GOT3 (cell line): Measurements from ENCODE around the gene WDR70.
"Not testable (repeated sequence)": the region's sequence is repeated elsewhere in the genome, so short reads cannot be mapped to it uniquely, and the experiment has no call there.

Source experiments
- DNase-seq: peaks from one replicate; lab custom pipeline; 2025; ENCODE audit warnings: mixed read lengths; lab: John Stamatoyannopoulos, UW

The WDR70 gene

DNA sequence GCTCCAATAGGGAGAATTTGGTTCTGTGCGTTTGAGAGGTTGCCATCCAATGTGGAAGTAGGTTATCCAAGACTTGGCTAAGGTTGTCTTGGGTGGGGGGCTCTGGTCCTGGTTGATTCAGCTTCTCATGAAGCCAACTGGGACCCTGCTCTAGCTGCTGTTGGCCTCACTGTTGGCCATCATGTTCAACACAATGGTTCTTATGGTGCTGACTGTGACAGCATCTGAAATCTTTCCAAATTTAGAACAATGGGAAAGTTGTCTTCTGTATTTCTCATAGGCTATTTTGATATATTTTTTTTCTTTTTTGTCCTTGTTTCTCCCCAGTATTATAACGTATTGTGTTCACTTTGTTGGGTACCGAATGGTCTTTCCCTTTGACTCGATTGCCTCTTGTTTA lies 388.8 kb downstream of the WDR70 start:
- no peak for DNase-seq

DNA sequence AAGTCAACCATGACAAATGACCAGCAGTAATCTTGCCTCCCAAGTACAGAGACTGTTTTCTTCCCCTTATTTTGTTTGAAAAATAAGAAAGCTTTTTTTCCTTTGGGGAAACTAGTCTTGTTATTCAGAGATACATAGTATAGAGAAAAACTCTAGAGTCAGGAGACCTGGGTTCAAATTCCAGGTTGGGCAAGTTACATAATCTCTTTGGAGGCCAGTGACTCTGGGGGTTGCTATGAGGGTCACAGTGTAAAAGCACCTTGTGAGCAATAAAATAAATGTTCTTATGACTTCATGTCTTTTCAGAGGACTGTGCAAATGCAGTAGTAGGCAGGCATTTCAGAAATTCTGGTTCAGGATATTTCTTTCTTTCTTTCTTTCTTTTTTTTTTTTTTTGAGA lies 389.3 kb downstream of the WDR70 start:
- no peak for DNase-seq

DNA sequence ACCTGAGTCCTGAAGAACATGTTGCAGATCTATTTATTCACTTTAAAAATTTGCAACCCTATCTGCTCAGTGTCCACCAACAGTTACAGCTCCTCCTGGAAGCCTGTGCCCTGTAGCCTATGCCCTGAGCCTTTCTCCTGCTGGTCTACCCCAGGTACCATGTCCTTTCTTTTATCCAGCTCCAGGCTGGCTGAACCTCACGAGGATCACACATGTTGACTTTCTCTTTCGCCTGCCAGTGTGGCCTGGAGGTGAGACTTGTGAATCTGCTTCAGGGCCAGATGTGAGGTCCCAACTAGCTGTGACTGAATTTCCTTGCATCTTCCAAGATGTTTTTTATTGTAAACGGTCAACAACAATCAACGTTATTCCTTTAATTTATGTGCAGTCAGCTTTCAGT lies 390.0 kb downstream of the WDR70 start:
- DNase-seq, result no peak

DNA sequence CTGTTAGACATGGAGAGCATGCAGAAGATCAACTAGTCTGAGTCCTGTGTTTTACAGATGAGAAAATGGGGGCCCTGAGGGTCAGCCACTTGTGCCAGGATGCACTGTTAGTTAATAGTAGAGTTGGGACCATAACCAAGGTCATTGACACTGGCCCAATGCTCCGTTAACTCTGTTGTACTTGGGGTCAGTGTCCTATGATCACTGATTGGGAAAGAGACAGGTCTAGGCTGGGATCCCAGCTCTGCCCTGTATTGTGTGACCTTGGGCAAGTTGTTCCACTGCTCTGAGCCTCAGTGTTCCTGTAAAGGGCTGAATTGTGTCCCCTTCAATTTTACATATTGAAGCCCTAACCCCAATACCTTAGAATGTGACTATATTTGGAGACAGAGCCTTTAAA lies 390.7 kb downstream of the WDR70 start:
- DNase-seq, result no peak

DNA sequence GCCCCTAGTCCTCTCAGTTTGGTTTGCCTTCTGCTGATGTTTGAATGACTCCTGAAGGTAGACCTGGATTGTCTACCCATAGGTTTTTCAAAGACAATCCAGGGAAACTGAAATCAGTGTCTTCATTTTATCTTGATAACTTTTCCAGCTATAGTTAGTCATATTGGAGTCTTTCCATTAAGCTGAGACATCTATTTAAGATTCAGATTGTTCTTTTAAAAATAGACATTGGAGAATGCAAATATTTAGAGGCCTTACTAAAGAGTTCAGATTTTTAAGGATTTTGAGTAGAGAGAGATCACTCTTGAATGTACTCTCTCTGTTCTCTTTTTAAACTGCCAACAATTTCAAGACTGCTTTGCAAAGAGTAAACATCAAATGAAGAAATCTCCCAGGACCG lies 391.7 kb downstream of the WDR70 start:
- DNase-seq, result no peak

DNA sequence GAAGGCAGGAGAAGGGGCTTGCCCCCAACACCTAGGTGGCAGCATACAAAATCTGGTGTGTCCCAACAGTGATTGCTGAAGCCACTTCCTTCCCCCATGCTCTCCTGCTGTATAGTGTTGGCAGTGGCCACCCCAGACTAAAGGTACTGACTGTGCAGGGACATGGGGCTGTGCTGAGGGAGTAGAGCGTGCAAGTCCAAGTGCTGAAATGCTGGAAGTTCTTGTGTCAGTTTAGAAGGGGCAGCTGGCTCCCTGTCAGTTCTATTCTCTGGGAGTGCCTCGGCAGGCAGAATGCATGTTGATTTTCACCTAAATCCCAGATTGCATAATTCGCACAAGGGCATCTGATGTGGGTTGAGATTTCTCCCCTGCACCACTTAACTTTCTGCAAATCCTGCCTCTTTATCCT lies 392.1 kb downstream of the WDR70 start:
- no peak for DNase-seq

DNA sequence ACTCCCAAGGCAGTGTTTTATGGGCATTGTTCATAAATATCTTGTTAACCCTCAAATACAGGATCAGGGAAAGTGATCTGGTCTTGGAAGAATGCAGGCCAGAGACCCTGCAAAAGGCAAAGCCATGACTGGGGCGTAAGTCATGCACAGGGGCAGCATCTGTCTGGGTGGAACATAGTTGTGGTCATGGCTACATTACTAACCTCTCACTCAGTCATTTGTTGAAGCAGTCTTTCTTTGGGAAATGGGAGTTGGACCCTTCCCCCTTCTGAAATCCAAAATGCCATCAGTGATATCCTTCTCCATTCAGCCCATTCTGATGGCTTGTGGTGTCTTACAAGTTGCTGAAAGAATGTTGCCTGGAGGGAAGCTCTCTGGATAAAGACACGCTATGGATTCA lies 392.6 kb downstream of the WDR70 start:
- no peak for DNase-seq

DNA sequence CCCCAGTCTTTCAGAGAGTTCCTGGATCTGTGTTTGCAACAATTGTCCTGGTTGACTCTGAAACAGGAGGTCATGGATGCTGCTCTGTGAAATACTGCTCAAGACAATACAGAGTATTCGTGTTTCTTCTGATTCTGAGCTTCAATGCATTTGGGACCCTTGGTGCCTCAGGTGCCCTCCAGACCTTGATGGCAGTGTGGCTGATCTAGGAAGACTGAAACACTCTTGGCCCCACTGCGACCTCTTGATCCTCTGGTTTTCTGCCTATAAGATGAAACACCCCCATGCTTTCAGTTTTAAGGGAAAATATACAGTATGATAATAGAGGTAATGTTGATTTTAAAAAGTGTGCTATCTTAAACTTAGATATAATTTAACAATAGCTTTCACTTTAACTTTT lies 393.1 kb downstream of the WDR70 start:
- no peak for DNase-seq

DNA sequence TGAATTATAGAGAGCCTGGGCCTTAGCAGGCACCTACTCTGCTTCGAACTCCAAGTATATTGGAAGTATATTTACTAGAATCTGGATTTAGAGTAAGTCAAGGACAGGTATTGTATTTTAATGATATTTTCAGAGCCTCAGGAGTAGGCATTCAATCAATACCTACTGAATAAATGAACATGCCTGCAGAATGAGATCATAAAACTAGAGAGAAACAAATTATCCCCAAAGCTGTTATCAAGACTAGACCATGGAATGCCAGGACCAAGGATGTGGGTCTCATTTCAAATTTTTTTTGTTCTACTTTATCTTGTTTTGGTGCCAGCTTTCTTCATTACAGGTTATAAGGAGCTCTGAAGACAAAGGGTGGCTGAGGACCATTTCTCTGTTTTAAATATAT lies 394.7 kb downstream of the WDR70 start:
- no peak for DNase-seq

DNA sequence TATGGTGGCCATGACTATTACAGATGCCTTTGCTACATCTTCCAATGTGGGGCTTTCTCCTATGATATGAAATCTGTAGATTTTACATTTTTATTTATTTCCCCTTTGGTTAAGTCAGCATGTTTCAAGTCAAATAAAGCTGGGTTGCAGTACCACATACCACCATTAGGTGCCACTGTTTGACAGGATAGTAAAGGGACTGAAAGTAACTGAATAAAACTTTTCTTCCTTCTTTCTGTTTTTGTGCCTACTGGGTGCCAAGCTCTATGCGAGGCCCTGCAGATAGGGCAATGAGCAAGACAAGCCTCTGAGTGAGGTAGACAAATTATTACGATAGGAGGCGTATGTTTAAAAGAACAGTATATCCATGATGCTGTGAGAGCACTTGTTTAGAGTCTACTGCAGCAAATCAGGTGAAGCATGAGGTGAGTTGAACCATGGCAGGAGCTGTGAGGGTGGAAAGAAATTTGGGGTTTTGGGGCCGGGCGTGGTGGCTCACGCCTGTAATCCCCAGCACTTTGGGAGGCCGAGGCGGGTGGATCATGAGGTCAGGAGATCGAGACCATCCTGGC lies 395.9 kb downstream of the WDR70 start:
- no peak for DNase-seq

DNA sequence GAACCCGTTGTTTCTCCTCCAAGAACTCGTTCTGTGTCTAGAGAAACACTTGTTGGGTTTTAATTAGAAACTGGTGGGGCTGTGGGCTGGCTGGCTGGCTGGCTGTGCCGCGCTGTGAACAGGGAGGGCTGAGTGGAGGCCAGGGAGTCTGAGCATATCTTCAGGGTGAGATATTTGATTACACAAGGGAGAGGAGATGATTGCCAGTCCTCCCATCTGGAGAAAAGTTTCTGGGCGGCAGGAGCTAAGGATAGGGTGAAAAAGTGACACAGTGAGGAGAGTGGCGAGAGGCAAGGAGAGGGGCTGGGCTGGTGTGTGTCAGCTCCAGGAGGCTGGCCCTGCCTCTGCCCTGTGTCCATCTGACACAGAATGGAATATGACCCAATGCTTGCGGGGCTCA lies 397.7 kb downstream of the WDR70 start:
- DNase-seq, result no peak

DNA sequence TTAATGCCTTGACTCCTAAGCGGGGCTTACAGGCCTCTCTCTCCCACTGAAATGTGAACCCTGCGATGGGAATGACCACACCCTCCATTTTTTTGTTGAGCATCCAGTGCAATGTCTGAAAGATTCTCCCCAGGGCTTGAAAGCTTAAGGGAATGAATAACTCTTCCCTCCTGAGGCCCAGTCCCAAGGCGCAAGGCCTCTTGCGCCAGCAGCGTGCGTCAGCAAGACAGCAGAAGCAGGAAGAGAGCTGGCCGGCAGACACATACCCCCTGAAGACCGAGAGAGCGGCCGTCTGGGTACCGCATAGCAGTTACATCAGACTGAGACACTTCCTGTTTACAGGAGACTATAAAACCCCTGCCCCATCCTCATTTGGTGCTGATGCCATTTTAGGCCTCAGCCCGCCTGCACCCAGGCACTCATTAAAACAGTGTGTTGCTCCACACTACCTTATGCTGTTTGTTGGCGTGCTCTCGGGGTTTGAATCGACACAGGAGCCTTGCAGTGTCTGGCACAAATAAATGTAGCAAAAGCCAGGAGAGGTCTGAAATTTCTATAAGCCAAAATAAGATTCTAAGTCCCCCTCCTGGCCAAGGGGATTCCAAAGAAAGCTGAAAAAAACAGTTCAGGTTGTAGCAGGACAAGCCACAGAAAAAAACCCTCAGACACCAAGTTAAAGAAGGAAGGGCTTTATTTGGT lies 398.5 kb downstream of the WDR70 start:
- no peak for DNase-seq

DNA sequence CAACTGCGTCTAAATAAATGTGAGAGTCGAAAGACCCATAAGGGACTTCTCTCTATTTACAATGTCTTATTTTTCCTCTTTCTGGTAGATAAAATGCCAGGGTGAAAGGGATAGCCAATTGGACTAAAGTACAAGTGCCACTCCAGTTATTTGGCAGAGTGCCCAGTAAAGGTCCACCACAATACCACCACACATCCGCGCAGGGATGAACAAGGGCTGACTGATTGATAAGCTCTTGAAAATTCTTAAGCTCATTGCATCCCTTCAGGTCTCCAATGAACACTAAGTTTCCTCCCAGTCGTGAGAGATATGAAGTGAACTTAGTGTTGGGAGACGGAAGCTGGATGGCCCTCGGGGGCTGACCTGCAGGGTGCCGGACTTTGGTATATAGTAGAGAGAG lies 402.3 kb downstream of the WDR70 start:
- DNase-seq, result not testable (repeated sequence)

DNA sequence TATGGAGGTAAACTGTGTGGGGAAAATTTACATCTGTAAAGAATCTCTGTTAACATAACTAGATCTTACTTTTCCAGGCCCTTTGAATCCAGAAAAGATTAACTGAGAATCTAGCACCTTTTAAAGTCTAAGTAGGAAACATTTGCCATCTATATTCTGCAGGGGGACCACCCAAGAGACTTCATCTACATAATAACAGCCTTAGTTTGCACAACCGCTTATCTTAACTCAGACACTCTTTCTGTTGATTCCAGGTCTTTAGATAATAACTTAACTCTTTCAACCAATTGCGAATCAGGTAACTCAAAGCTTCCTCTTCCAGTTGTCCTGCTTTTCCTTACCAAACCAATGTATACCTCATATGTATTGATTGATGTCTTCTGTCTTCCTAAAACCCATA lies 407.3 kb downstream of the WDR70 start:
- no peak for DNase-seq

DNA sequence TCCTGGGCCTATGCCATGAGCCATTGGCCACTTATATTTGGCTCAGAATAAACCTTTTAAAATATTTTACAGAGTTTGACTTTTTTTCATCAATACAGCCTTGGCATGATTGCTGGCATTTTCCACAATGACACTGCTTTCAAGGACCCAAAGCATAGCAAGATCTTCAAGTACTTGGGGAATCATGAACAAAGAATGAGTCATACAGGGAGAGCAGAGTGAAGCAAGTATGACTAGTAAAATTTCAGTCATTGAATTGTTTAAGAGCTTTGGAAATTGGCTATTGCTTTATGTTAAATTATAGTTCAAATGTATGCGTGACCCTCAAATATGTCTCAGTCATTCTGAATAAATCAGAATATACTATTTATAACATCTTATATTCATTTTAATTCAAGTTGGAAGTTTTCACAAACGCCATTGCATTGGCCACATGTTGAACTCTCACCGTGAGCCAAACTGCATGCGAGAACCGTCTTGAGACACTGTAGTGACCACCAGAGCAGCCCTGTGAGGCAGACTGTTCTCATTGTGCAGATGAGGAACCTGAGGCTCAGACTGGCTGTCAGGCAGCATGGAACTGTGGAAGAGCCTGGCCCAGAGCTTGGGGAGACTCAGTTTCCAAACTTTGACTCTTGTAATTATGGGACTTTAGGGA lies 407.9 kb downstream of the WDR70 start:
- no peak for DNase-seq

DNA sequence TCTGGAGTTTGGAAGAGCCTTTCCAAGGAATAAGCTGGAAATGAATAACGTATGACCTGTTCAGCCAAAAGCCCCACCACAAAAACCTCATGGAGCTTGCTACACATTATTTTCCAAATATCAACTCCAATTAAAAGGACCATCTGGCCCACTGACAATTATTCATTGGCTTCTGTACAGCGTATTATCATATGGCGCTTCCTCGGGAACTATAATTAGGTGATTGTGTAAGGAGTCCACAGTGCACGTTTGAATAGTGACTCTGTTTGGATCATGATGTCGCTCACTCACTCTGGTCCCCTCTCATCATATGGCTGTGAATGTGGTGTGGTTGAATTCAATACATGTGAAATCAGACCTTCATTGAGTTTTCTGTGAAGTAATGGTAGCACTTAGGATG lies 408.6 kb downstream of the WDR70 start:
- DNase-seq, result no peak

DNA sequence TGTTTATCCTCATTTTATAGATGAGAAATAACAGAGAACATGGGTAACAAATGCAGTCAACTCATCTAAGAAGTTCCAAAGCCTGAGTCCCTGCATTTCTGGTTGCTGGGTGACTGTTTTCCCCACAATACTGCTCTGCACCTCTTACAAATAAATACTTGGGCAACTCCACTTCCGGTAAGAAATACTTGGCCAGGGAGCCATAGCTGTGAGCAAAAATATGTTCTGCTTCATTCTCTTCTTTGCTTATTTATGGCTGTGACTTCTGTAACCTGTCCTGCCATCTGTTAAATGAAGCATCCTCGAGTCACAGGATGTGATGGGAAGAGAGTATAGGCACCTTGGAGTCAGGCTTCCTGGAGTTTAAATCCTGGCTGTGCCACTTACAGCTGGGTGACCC lies 410.9 kb downstream of the WDR70 start:
- DNase-seq, result no peak

DNA sequence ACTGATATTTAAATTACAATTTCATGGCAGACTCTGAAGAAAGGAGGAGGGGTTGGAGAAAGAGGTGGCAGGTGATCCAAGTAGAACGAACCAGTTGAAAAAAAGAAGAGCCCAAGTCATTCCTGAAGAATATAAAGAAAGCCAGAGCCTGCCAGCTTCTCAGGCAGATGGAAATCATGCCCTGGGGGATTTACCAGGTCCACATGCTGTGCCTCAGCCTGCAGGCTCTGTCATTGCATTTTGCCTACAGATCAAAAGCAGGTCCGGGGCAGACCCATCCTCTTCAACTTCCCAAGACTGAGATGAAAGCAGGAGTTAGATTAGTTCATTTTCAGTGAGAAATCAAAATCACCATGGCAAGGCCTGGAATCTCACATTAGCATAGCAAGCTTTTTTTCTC lies 412.2 kb downstream of the WDR70 start:
- DNase-seq, result no peak

DNA sequence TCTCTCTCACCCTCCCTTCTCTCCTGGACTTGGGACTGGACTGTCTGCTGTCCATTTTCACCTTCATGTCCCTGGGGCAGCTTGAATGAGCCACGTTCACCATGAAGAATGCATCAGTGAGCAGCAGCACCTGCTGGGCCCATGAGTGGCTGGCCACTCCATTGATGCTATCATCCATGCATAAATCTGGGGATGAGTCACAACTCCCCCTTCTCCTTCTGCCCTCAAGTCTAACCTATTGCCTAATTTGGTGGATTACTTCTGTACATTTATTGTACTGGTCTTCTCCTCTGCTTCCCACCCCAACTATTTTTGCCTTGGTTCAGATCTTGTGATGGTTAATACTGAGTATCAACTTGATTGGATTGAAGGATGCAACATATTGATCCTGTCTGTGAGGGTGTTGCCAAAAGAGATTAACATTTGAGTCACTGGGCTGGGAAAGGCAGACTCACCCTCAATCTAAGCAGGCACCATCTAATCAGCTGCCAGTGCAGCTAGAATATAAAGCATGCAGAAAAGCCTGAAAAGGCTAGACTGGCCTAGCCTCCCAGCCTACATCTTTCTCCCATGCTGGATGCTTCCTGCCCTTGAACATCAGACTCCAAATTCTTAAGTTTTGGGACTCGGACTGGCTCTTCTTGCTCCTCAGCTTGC lies 414.0 kb downstream of the WDR70 start:
- DNase-seq, result no peak

DNA sequence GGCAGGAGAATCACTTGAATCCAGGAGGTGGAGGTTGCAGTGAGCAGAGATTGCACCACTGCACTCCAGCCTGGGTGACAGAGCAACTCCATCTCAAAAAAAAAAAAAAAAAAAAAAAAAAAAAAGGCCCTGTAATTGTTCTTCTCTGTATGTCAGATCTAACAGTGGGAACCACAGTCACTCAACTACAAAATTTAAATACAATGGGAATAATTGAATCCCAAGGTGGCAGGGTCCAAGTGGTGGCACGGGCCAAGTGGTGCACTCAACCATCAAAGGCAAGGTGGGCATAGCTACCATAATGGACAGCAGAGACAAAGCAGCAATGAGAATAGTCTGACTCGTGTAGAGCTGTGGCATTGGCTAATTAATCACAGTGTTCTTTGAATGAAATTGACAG lies 416.2 kb downstream of the WDR70 start:
- DNase-seq, result not testable (repeated sequence)

DNA sequence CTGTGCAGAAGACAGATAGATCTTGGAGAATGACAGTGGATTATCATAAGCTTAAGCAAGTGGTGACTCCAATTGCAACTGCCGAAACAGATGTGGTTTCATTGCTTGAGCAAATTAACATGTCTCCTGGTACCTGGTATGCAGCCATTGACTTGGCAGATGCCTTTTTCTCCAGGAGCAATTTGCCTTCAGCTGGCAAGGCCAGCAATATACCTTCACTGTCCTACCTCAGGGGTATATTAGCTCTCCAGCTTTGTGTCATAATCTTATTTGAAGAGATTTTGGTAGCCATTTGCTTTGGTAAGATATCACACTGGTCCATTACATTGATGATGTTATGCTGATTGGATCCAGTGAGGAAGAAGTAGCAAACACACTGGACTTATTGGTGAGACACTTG lies 417.3 kb downstream of the WDR70 start:
- not testable (repeated sequence) for DNase-seq

DNA sequence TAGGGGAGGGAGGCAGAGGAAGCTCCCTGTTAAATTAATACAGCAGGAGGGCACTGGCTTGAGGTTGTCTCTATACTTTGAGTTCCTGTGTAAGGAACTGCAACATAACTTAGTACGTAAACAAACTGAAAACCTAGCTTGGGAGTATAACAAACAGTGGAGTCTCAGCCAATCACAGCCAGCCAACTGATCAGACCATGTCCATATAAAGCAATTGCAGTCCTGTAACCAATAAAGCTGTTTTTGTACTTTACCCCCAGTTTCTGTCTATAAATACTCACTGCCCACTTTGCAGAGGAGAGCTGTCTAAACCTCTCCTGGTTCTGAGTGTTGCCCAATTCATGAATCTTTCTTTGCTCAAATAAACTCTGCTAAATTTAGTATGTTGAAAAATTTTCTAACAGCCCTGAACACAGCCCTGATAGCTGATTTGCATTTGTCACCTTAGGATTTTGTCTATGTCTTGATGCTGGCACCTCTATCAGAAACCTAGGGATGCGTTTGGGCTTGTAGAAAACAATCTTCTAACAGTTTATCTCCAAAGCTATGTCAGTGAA lies 420.8 kb downstream of the WDR70 start:
- no peak for DNase-seq

DNA sequence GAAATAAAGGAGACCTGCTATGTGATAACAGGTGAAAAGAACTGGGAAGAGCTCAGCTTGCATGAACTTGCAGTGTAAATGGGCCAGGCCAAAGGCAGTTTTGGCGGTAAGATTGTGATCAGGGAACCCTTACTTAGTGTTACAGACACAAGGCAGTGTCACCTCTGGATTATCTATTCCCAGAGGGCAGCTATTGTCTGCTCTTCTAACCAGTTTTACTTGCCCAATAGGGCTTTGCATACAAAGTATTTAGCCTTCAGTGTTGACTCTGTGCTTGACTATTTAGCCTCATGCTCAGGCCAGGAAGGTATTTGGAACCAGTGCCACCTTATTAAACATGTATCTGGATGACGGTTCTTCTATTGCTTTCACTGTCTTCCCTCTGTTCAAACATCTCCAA lies 422.4 kb downstream of the WDR70 start:
- no peak for DNase-seq
